Effector CD8-positive, alpha-beta T cell (primary cell): ENCODE data around the gene MAZ.
"Not testable (repeated sequence)": the region's sequence is repeated elsewhere in the genome, so short reads cannot be mapped to it uniquely, and the experiment has no call there.

Experiments
- DNase-seq: peaks from one replicate; lab custom pipeline; 2025; lab: John Stamatoyannopoulos, UW

The MAZ gene

DNA sequence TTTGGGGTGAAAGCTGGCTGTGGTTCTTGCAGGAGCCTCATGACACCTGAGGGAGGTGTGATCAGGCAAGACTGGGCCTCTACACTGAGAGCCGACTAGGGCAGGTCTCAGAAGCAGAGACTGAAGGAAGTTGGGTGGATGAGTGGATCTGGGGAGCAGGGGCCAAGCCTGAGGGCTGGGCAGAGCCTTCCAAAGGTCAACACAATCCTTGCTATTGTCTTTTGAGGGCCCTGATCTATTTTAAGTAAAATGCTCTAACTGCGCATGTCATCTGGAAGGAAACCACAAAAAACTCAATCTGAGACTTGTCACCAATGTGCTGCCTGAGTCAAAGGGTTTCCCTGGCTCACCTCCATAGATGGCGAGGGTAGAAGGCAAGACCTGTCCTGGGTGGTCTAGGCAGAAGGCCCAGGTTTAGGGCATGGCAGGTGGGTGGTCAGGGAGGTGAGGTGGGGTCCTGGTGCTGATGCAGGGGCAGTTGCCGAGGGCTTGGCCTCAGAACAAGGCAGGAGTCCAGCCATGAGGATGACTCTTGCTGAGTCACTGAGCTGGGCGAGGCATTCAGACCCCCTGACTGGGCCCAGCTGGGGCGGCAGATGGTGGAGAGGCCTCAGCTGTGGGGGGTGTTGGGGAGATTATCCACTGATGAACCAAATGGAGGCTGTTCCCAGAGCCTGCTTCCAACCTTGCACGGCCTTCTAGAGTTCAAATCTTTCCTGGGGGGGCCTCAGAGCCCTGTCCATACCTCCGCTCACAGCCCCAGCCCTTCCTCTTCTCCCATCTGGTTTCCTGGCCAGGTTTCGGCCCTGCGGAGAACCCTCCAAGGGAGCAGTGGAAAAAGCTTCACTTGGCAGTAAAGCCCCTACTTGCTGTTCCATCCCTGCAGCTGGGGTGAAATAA, 19.1 kb downstream of the MAZ start:
- no peak for DNase-seq

DNA sequence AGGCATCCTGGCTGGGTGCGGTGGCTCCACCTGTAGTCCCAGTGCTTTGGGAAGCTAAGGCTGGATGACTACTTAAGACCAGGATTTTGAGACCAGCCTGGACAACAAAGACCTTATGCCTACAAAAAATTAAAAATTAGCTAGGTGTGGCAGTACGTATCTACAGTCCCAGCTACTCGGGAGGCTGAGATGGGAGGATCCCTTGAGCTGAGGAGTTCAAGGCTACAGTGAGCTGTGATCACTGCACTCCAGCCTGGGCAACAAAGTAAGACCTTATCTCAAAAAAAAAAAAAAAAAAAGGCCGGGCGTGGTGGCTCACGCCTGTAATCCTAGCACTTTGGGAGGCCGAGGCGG, 20.0 kb downstream of the MAZ start:
- DNase-seq, result no peak

DNA sequence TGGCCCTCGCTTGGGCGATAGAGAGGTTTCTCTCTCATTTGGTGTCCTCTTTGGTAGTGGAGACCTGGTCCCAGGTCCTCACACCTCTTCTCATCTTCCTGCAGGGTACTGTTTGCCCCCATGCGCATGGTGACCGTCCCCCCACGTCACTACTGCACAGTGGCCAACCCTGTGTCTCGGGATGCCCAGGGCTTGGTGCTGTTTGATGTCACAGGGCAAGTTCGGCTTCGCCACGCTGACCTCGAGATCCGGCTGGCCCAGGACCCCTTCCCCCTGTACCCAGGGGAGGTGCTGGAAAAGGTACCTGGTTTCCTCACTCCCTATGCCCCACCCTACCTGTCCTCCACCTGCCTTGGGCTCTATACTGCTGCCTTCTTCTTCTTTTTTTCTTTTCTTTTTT, 24.4 kb downstream of the MAZ start:
- no peak for DNase-seq

DNA sequence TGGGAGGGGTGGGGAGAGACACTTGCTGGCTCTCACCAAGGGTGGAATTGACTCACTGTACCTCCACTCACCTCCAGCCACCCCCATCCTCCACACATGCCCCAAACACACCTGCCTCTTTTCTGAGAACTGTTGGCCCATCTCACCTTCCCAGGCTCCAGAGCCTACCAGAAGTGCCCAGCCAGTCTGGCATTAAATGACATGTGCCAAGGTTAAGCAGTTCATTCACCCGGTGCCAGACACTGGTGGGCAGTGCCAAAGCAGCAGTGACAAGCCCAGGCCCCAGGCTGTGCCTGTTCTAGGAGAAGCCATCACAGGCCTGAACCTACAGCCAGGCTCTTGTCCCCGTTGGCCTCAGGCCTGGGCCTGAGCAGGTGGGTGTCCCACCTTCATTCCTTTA, 25.2 kb downstream of the MAZ start:
- DNase-seq, result no peak

DNA sequence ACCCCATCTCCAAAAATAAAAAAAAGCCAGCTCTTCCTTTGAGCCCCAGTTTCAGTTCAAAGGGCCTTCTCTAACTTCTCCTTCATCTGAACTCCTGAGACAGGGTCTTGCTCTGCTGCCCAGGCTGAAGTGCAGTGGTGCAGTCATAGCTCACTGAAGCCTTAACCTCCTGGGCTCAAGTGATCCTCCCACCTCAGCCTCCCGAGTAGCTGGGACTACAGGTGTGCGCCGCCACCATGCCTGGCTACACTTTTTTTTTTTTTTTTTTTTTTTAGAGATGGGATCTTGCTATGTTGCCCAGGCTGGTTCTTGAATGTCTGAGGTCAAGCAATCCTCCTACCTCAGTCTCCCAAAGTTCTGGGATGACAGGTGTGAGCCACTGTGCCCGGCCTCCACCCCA, 26.9 kb downstream of the MAZ start:
- DNase-seq, result not testable (repeated sequence)

GRCh38 chr16:29834079-29834478, 27.8 kb downstream of the MAZ start:
- DNase-seq, result no peak

- no peak for DNase-seq
Measured at GRCh38 chr16:29835926-29836325, 29.6 kb downstream of the MAZ start.

DNA sequence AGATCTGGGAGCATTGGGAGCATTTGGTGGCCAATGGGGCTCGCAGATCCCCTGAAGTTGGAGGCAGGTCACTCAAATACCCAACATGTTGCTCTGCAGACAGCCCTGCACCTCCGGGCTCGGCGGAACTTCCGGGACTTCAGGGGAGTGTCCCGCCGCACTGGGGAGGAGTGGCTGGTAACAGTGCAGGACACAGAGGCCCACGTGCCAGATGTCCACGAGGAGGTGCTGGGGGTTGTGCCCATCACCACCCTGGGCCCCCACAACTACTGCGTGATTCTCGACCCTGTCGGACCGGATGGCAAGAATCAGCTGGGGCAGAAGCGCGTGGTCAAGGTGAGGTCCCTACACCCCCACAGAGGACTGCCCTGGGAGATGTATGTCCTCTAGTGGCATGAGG, 30.3 kb downstream of the MAZ start:
- no peak for DNase-seq

- DNase-seq, result no peak
Measured at GRCh38 chr16:29837841-29838240, 31.5 kb downstream of the MAZ start.

GRCh38 chr16:29839822-29840221, 33.5 kb downstream of the MAZ start:
- no peak for DNase-seq

GRCh38 chr16:29840240-29840639, 33.9 kb downstream of the MAZ start:
- DNase-seq, result no peak

- no peak for DNase-seq
Measured at GRCh38 chr16:29841631-29842030, 35.3 kb downstream of the MAZ start.

DNA sequence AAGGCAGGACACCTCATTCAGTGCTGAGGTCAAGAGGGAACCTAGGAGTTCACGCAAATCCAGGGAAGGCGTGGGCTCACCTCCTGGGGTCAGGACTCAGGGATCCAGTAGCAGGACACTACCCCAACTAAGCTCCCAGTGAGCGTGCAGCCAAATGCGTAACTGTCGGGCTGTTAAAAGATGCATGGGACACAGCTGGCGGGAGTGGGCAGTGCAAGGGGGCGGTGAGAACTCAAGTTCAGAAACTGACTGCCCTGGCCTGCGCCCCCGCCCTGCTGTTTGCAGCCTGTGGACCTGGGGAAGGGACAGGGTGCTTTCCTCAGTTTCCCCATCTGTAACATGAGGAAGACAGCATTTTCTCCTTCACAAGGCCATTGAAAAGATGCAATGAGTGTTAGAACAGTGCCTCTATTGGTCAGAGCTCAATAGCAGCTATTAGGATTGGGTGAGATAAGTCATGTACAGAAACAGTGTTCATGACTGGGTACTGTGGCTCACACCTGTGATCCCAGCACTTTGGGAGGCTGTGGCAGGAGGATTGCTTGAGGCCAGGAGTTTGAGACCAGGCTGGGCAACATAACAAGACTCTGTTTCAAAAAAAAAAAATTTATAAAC, 36.5 kb downstream of the MAZ start:
- DNase-seq, result no peak

GRCh38 chr16:29843931-29844330, 37.6 kb downstream of the MAZ start:
- no peak for DNase-seq

DNA sequence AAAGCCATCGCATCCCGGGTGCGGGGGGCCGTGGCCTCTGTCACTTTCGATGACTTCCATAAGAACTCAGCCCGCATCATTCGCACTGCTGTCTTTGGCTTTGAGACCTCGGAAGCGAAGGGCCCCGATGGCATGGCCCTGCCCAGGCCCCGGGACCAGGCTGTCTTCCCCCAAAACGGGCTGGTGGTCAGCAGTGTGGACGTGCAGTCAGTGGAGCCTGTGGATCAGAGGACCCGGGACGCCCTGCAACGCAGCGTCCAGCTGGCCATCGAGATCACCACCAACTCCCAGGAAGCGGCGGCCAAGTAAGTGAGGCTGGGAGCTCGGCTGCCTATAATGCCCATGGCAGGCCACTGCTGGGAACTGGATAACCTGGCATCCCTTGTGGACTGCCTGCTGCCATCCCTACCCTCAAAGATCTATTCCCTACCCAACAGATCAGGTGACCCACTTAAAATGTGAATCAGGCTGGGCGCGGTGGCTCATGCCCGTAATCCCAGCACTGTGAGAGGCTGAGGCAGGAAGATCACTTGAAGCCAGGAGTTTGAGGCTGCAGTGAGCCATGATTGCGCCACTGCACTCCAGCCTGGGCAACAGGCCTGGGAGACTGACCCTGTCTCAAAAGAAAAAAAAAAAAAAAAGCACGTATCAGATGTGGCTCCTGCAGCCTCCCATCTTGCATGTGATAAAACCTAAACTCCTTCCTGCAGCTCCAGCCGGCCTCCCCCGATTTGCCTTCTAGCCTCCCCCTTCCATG, 38.4 kb downstream of the MAZ start:
- DNase-seq, result no peak

GRCh38 chr16:29845656-29846055, 39.3 kb downstream of the MAZ start:
- DNase-seq, result no peak

DNA sequence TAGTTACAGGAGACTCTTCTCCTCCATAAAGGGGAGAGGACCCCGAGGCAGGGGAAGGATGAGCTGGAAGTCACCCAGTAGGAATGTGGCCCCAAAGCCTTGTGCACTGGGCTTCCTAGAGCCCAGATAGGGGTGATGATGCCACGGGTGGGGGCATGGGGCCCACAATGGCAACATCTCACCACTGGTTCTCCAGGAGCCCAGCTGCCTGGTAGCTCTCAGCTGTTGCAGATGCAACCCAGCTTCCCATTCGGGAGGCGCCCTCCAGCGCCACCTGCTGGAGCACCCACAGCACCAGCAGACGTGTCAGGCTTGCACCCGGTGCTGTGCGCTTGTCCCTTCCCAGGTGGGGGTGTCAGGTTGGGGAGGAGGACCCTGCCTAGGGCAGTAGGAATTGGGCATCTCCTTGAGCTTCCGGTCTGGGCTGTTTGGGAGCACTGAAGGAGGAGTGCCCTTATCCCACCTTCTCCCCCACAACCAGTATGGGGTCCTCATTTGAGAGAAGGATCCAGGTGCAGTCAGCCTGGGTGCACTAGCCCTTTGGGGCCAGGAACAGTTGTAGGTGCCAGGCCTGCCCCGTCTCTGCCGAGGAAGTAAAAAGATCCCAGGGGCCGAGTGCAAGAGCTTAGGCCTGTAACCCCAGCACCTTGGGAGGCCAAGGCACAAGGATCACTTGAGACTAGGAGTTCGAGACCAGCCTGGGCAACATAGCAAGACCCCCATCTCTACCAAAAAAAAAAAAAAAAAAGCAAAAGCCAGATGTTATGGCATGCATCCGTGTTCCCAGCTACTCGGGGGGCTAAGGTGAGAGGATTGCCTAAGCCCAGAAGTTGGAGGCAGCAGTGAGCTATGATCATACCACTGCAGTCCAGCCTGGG, 42.3 kb downstream of the MAZ start:
- DNase-seq, result peak; percentile 69

DNA sequence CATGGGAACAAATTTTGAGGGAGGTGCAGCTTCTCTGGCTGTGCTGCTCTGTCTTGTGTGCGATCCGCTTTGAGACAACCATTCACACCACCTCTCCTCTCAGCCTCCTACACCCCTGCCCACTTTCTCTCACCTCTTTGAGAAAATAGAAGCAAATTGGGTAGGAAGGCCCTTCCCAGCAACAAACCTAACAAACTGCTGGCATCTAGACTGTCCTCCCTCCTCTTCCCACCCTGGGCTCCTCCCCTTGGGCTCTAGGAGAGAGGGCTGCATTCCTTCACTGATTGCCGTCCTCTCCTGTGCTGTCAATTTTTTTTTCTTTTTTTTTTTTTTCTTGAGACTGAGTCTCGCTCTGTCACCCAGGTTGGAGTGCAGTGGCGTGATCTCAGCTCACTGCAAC, 43.2 kb downstream of the MAZ start:
- DNase-seq, result no peak

- DNase-seq, result no peak
Measured at GRCh38 chr16:29850998-29851397, 44.7 kb downstream of the MAZ start.

GRCh38 chr16:29852654-29853053, 46.3 kb downstream of the MAZ start:
- no peak for DNase-seq

- DNase-seq, result no peak
Measured at GRCh38 chr16:29854520-29855100, 48.3 kb downstream of the MAZ start.
